Ovary (tissue), 9 donors: ENCODE data around the gene DDR1. TPM values are rescaled to one million over a fixed set of nuclear protein-coding genes. Genes with fewer than 3 reads are reported as not detected.

ENCODE experiments used
- DNase-seq, 5 donors: peaks; one replicate each; pipeline ENCODE4 v3.0.0-alpha.2; 2019 to 2020
- H3K27ac ChIP-seq, 2 donors: fragments of 200-600 bp; one replicate each; pipeline versions ENCODE4 v1.5.1 to v1.8.0; 2019 to 2022
- H3K27me3 ChIP-seq: fragments of 200-600 bp; one replicate; pipeline ENCODE4 v1.8.0; 2022
- H3K36me3 ChIP-seq: fragments of 200-600 bp; sonication (generic); one replicate; pipeline ENCODE4 v1.5.1; 2019
- H3K4me1 ChIP-seq: one replicate; pipeline ENCODE4 v1.8.1; 2013; ENCODE audit warnings: mild to moderate bottlenecking, moderate library complexity; ENCODE audit not compliant: insufficient read depth
- H3K4me3 ChIP-seq: fragments of 200-600 bp; sonication (generic); one replicate; pipeline ENCODE4 v1.5.1; 2017
- H3K9me3 ChIP-seq, 2 donors: fragments of 200-600 bp in 1 of 2; sonication (generic) in 1 of 2; one replicate each; pipeline versions ENCODE4 v1.5.1 to v1.8.1; 2013 to 2019; ENCODE audit warnings: mild to moderate bottlenecking in 1 of 2, moderate library complexity in 1 of 2
- CTCF ChIP-seq, 3 donors: fragments of 450-650 bp in 2 of 3; fragments of 200-600 bp in 1 of 3; IDR thresholded peaks; one replicate each; pipeline versions ENCODE4 v1.5.1 to v1.8.0; 2016 to 2022; ENCODE audit warnings: antibody characterized with exemption in 3 of 3, mild to moderate bottlenecking in 1 of 3
- EP300 ChIP-seq: sonication (generic); formaldehyde crosslinking; IDR thresholded peaks from one replicate; pipeline ENCODE4 v1.6.1; 2017; ENCODE audit warnings: antibody characterized with exemption
- POLR2A ChIP-seq: fragments of 450-650 bp; IDR thresholded peaks from one replicate; pipeline ENCODE4 v1.6.1; 2017; ENCODE audit warnings: antibody characterized with exemption, mild to moderate bottlenecking, moderate library complexity
- WGBS, 3 donors: extraction: QIAGEN DNeasy Blood & Tissue Kit in 1 of 3; methylation state at CpG; one replicate each; pipeline versions ENCODE4 v1.1.5 to v1.1.7; 2013 to 2017; 5-methylcytosine and 5-hydroxymethylcytosine counted together
- intact Hi-C, 4 donors: fragments of 100-400 bp; cut with DNase I; formaldehyde crosslinking; loops; one replicate each; pipeline versions ENCODE4 v1.11.0 to v1.15.1; 2022 to 2023
- polyA plus RNA-seq, 2 donors: library from polyadenylated mRNA; stranded (reverse); fragments of 200-250 nt in 1 of 2; fragments of 350-450 nt in 1 of 2; fragmentation: Illumina TruSeq in 1 of 2; extraction: RNeasy Lipid Tissue Mini Kit (QIAGEN cat#74804) in 1 of 2; gene quantifications; one replicate each; pipeline ENCODE4 v1.2.3, GENCODE V29; 2013 to 2014
- total RNA-seq, 7 donors: library from RNA; depleted of rRNA in 2 of 7; stranded (reverse); fragments of >200 nt in 2 of 7; fragmentation: NEBNext Ultra II Directional in 3 of 7; extraction: Animal tissue kit (Norgen Biotek cat#: 25700) in 3 of 7; gene quantifications; one replicate each; pipeline versions ENCODE4 v1.1.0 to v1.2.4, GENCODE V29; 2016 to 2023
- donor health status: DM: no; HTN: no; CAD: no; lungs with moderate emphysema.
- donor health status: DM: no; HTN: no; CAD: no.
- donor health status: Bipolar disorder and iron deficiency.
- donor health status: DM: yes; HTN: yes; CAD: no.
- donor health status: DM: no; HTN: no; CAD: no.
- donor health status: DM: yes; HTN: yes; CAD: no.

DDR1 gene
- total and polyA plus RNA-seq, 9 donors = 20.1 to 116 (median 64.5) TPM

GRCh38 chr6:30840084-30840934 lies 44.0 kb upstream of the DDR1 start:
- Histone ChIP-seq H3K36me3 (no peaks in the 10 kb centered on the region), H3K4me1 (peaks cover 18% of the 10 kb centered on the region), H3K9me3 (no peaks in the 10 kb centered on the region), H3K27me3 (no peaks in the 10 kb centered on the region), H3K27ac (no peak overlapping the region), H3K4me3 (no peak overlapping the region)
- 66 to 72% (median 70%) methylated on average over 9 of the region's 9 CpGs for WGBS, 3 donors
- no peak for DNase-seq
- TF ChIP-seq POLR2A = no peak
- TF ChIP-seq EP300 = no peak
- TF ChIP-seq CTCF (IDR thresholded peaks at IDR 0.05) = no peak
- intact Hi-C loops = no loop called here

GRCh38 chr6:30840935-30841643 lies 43.2 kb upstream of the DDR1 start:
- Histone ChIP-seq H3K4me1 (peaks cover 18% of the 10 kb centered on the region), H3K27me3 (no peaks in the 10 kb centered on the region), H3K4me3 (no peak overlapping the region), H3K36me3 (no peaks in the 10 kb centered on the region), H3K27ac (no peak overlapping the region), H3K9me3 (no peaks in the 10 kb centered on the region)
- DNase-seq = no peak
- intact Hi-C loops = no loop called here
- TF ChIP-seq EP300 = no peak
- TF ChIP-seq CTCF (IDR thresholded peaks at IDR 0.05) = no peak
- TF ChIP-seq POLR2A = no peak
- 75 to 77% (median 77%) methylated on average over 4 of the region's 4 CpGs for WGBS, 3 donors

- DNase-seq = no peak
These were observed 42.4 kb upstream of the DDR1 start for GRCh38 chr6:30841644-30842504.

More at GRCh38 chr6:30841644-30842504, 42.4 kb upstream of the DDR1 start:
- TF ChIP-seq EP300 (no peak), POLR2A (no peak), CTCF (IDR thresholded peaks at IDR 0.05) (no peak)
- no peak overlapping the region for H3K27ac ChIP-seq
- no peaks in the 10 kb centered on the region for H3K9me3 ChIP-seq
- no peak overlapping the region for H3K4me3 ChIP-seq
- peaks cover 18% of the 10 kb centered on the region for H3K4me1 ChIP-seq
- 26 to 36% (median 31%) methylated on average over 6 of the region's 6 CpGs for WGBS, 3 donors
- H3K36me3 ChIP-seq = no peaks in the 10 kb centered on the region
- intact Hi-C loops = no loop called here
- no peaks in the 10 kb centered on the region for H3K27me3 ChIP-seq
